DMS114 treated with DMSO at 0.1 percent for 48 hours (cell line): ENCODE measurements around the gene ARHGAP12.

Experiments used
- DNase-seq: peaks from one replicate; lab custom pipeline; 2025; ENCODE audit not compliant: unreplicated experiment; lab: John Stamatoyannopoulos, UW

Gene ARHGAP12

GRCh38 chr10:31952066-31952465, 23.4 kb upstream of the ARHGAP12 start:
- DNase-seq, result no peak

GRCh38 chr10:31949266-31949665, 20.6 kb upstream of the ARHGAP12 start:
- DNase-seq, result no peak

- no peak for DNase-seq
Measured at GRCh38 chr10:31948021-31948420, 19.4 kb upstream of the ARHGAP12 start.

GRCh38 chr10:31947144-31947926, 18.7 kb upstream of the ARHGAP12 start:
- DNase-seq, result peak; percentile 64

GRCh38 chr10:31945392-31945791, 16.8 kb upstream of the ARHGAP12 start:
- DNase-seq, result no peak

- DNase-seq, result no peak
Measured at GRCh38 chr10:31944071-31944433, 15.4 kb upstream of the ARHGAP12 start.

- no peak for DNase-seq
Measured at GRCh38 chr10:31942892-31943291, 14.3 kb upstream of the ARHGAP12 start.

GRCh38 chr10:31942435-31942834, 13.8 kb upstream of the ARHGAP12 start:
- DNase-seq, result no peak

- DNase-seq, result no peak
Measured at GRCh38 chr10:31940839-31941653, 12.4 kb upstream of the ARHGAP12 start.

- DNase-seq, result no peak
Measured at GRCh38 chr10:31939797-31940708, 11.4 kb upstream of the ARHGAP12 start.

- DNase-seq, result no peak
Measured at GRCh38 chr10:31937371-31937770, 8.7 kb upstream of the ARHGAP12 start.

- DNase-seq, result no peak
Measured at GRCh38 chr10:31936933-31937332, 8.3 kb upstream of the ARHGAP12 start.

- no peak for DNase-seq
Measured at GRCh38 chr10:31936086-31936485, 7.5 kb upstream of the ARHGAP12 start.

GRCh38 chr10:31935678-31936077, 7.0 kb upstream of the ARHGAP12 start:
- DNase-seq, result no peak

GRCh38 chr10:31932838-31933237, 4.2 kb upstream of the ARHGAP12 start:
- no peak for DNase-seq

GRCh38 chr10:31930856-31931255, 2.2 kb upstream of the ARHGAP12 start:
- no peak for DNase-seq

GRCh38 chr10:31930023-31930751, 1.6 kb upstream of the ARHGAP12 start:
- no peak for DNase-seq

- no peak for DNase-seq
Measured at GRCh38 chr10:31929261-31930022, 811 bp upstream of the ARHGAP12 start.

- DNase-seq, result peak; percentile 47
Measured at GRCh38 chr10:31927884-31928548, 615 bp downstream of the ARHGAP12 start.

- DNase-seq, result peak; percentile 34
Measured at GRCh38 chr10:31927565-31927883, 1.1 kb downstream of the ARHGAP12 start.
